ENCODE data around the gene STUM. TPM values are rescaled to one million over a fixed set of nuclear protein-coding genes. Genes with fewer than 3 reads are reported as not detected.

The STUM gene
- total RNA-seq, 6 experiments from 2014 or later = 0.06 to 0.68 (median 0.13) TPM; not detected in 2

DNA sequence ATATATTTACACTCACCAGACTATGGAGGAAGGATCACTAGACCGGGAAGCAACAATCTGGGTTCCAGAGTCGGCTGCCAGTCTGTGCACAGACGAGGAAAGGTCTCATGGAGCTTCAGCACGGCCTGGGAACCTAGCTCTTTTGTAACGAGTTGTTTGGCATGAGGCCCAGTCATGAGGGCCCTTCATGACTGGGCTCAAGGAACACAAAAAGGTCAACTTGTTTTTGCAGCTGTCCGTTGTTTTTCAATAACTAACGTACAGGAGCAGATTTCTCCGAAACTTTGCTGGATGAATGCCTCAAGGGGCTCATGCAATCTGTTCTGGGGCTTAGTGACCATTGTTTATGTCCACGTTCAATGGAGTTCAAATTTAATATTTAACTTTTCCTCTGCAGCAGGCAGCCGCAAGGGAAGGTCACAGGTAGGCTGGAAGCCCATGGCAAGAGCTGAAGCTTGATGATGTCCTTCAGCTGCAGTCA is 5.9 kb upstream of the STUM start:
- peak; percentile 79 to 84 (median 82) for ATAC-seq
- TF ChIP-seq POLR2A (IDR thresholded peaks at IDR 0.05) = no peak
- TF ChIP-seq, protein P1, sequence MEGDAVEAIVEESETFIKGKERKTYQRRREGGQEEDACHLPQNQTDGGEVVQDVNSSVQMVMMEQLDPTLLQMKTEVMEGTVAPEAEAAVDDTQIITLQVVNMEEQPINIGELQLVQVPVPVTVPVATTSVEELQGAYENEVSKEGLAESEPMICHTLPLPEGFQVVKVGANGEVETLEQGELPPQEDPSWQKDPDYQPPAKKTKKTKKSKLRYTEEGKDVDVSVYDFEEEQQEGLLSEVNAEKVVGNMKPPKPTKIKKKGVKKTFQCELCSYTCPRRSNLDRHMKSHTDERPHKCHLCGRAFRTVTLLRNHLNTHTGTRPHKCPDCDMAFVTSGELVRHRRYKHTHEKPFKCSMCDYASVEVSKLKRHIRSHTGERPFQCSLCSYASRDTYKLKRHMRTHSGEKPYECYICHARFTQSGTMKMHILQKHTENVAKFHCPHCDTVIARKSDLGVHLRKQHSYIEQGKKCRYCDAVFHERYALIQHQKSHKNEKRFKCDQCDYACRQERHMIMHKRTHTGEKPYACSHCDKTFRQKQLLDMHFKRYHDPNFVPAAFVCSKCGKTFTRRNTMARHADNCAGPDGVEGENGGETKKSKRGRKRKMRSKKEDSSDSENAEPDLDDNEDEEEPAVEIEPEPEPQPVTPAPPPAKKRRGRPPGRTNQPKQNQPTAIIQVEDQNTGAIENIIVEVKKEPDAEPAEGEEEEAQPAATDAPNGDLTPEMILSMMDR (IDR thresholded peaks at IDR 0.05) = no peak
- Histone ChIP-seq H3K27ac (peak overlapping the region in 2 of 3 donors; percentile 24 to 39), H3K4me3 (peak overlapping the region in 1 of 3 donors; percentile 33), H3K9me3 (no peaks in the 10 kb centered on the region), H3K27me3 (no peaks in the 10 kb centered on the region), H3K4me1 (peaks cover 0 to 17% (median 4%) of the 10 kb centered on the region in 4 donors), H3K36me3 (no peaks in the 10 kb centered on the region)
- intact Hi-C loops (cut with DNase I) = no loop called here
- peak; percentile 44 to 78 (median 64) for DNase-seq
- 16% methylated on average over 10 of the region's 10 CpGs for WGBS (ENCODE audit: insufficient coverage, low coverage, low lambda C conversion rate, missing lambda C conversion rate)

GRCh38 chr1:226545836-226546596 is 2.5 kb upstream of the STUM start:
- TF ChIP-seq, protein P1 (IDR thresholded peaks at IDR 0.05) = no peak
- no peak for TF ChIP-seq POLR2A (IDR thresholded peaks at IDR 0.05)
- Histone ChIP-seq H3K4me1 (peaks cover 0 to 37% (median 12%) of the 10 kb centered on the region in 4 donors), H3K4me3 (no peak overlapping the region), H3K27ac (no peak overlapping the region), H3K27me3 (no peaks in the 10 kb centered on the region), H3K9me3 (no peaks in the 10 kb centered on the region), H3K36me3 (no peaks in the 10 kb centered on the region)
- DNase-seq (no peak), ATAC-seq (no peak)
- WGBS (ENCODE audit: insufficient coverage, low coverage, low lambda C conversion rate, missing lambda C conversion rate) = 36% methylated on average over 4 of the region's 5 CpGs
- intact Hi-C loops (cut with DNase I) = no loop called here

DNA sequence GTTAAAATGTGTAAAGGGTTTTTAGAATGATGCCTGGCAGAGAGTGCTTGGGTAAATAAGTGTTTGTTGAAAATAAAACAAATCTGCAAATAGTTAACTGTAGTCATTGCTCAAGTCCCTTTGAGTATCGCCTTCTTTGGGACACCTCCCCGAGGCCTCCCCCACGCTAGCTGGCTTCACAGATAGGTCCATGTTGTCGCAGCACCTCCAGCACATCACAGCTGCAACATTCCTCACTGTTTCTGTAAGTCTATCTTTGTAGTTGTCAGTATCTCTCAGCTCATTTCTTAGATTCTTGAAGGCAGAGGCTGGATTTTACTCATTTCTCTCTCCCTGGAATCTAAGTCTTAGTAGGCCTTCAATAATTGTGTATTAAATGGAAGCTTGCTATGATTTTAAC is 1.6 kb upstream of the STUM start:
- Histone ChIP-seq H3K4me1 (peaks cover 0 to 34% (median 11%) of the 10 kb centered on the region in 4 donors), H3K4me3 (no peak overlapping the region), H3K36me3 (no peaks in the 10 kb centered on the region), H3K27me3 (no peaks in the 10 kb centered on the region), H3K9me3 (no peaks in the 10 kb centered on the region), H3K27ac (no peak overlapping the region)
- ATAC-seq = no peak
- whole genome bisulfite sequencing (ENCODE audit: insufficient coverage, low coverage, low lambda C conversion rate, missing lambda C conversion rate) = 23% methylated on average over 4 of the region's 4 CpGs
- DNase-seq = no peak
- TF ChIP-seq, protein P1 (IDR thresholded peaks at IDR 0.05) = no peak
- TF ChIP-seq POLR2A (IDR thresholded peaks at IDR 0.05) = no peak
- intact Hi-C loops (cut with DNase I) = no loop called here

- peak; percentile 79 to 81 (median 79) for DNase-seq
- Histone ChIP-seq H3K9me3 (no peaks in the 10 kb centered on the region), H3K4me1 (peaks cover 0 to 25% (median 8%) of the 10 kb centered on the region in 4 donors), H3K4me3 (no peak overlapping the region), H3K27ac (no peak overlapping the region), H3K27me3 (no peaks in the 10 kb centered on the region), H3K36me3 (no peaks in the 10 kb centered on the region)
- intact Hi-C loops (cut with DNase I) = no loop called here
- peak; percentile 87 to 91 (median 89) for ATAC-seq
- 4% methylated on average over 15 of the region's 16 CpGs for WGBS (ENCODE audit: insufficient coverage, low coverage, low lambda C conversion rate, missing lambda C conversion rate)
- TF ChIP-seq, protein P1 (IDR thresholded peaks at IDR 0.05) = peak; percentile 76 to 94 (median 92)
- TF ChIP-seq POLR2A (IDR thresholded peaks at IDR 0.05) = no peak
These were observed 791 bp upstream of the STUM start for GRCh38 chr1:226547754-226548191.

Measured in right lobe of liver (tissue), 6 donors.